ENCODE results near the gene SEMA6C.
A peak's percentile ranks its signal among the peaks of the same experiment; 100 is the strongest.

Gene SEMA6C

GRCh38 chr1:151130987-151131586 lies 15.3 kb downstream of the SEMA6C start:
- DNase-seq (ENCODE audit: extremely low read depth, low read depth): peak; percentile 53
- H3K4me3 ChIP-seq (replicated peaks; ENCODE audit: low read depth, low read length): peak overlapping the region; percentile 21
- no peak for TF ChIP-seq CTCF (IDR thresholded peaks at IDR 0.05; ENCODE audit: low read depth, low read length, missing control alignments)

GRCh38 chr1:151128800-151129199 lies 17.6 kb downstream of the SEMA6C start:
- TF ChIP-seq CTCF (IDR thresholded peaks at IDR 0.05; ENCODE audit: low read depth, low read length, missing control alignments): no peak
- H3K4me3 ChIP-seq (replicated peaks; ENCODE audit: low read depth, low read length): no peak overlapping the region
- DNase-seq (ENCODE audit: extremely low read depth, low read depth): no peak

- no peak overlapping the region for H3K4me3 ChIP-seq (replicated peaks; ENCODE audit: low read depth, low read length)
- no peak for TF ChIP-seq CTCF (IDR thresholded peaks at IDR 0.05; ENCODE audit: low read depth, low read length, missing control alignments)
- no peak for DNase-seq (ENCODE audit: extremely low read depth, low read depth)
These were observed 21.5 kb downstream of the SEMA6C start for GRCh38 chr1:151124763-151125403.

- no peak for DNase-seq (ENCODE audit: extremely low read depth, low read depth)
- no peak for TF ChIP-seq CTCF (IDR thresholded peaks at IDR 0.05; ENCODE audit: low read depth, low read length, missing control alignments)
These were observed 32.6 kb downstream of the SEMA6C start for GRCh38 chr1:151113877-151114276.

GRCh38 chr1:151108331-151108730 lies 38.1 kb downstream of the SEMA6C start:
- no peak for TF ChIP-seq CTCF (IDR thresholded peaks at IDR 0.05; ENCODE audit: low read depth, low read length, missing control alignments)
- no peak overlapping the region for H3K4me3 ChIP-seq (replicated peaks; ENCODE audit: low read depth, low read length)
- no peak for DNase-seq (ENCODE audit: extremely low read depth, low read depth)

More at GRCh38 chr1:151113877-151114276, 32.6 kb downstream of the SEMA6C start:
- no peak overlapping the region for H3K4me3 ChIP-seq (replicated peaks; ENCODE audit: low read depth, low read length)

- TF ChIP-seq CTCF (IDR thresholded peaks at IDR 0.05; ENCODE audit: low read depth, low read length, missing control alignments): no peak
- DNase-seq (ENCODE audit: extremely low read depth, low read depth): peak; percentile 25
- no peak overlapping the region for H3K4me3 ChIP-seq (replicated peaks; ENCODE audit: low read depth, low read length)
These were observed 39.5 kb downstream of the SEMA6C start for GRCh38 chr1:151106894-151107293.
